ENCODE data around the gene PIGQ. TPM values are rescaled to one million over a fixed set of nuclear protein-coding genes. Genes with fewer than 3 reads are reported as not detected.

The PIGQ gene
- total RNA-seq, 2 donors from 2014 or later = 25.6 to 59.3 TPM

- no peak overlapping the region for H3K9ac ChIP-seq (ENCODE audit: low read depth in 2 of 2, low read length in 2 of 2)
- H3K9me3 ChIP-seq = no peaks in the 10 kb centered on the region
- H3K4me1 ChIP-seq = peaks cover 6% of the 10 kb centered on the region
- peaks cover 5% of the 10 kb centered on the region for H3K36me3 ChIP-seq
- no peaks in the 10 kb centered on the region for H3K27me3 ChIP-seq
- peak; percentile 18 for DNase-seq
- no peak overlapping the region for H3K4me3 ChIP-seq
- no peak for TF ChIP-seq CTCF (IDR thresholded peaks at IDR 0.05)
- H3K27ac ChIP-seq = no peak overlapping the region
- intact Hi-C loops (cut with DNase I) = no loop called here
Measured at GRCh38 chr16:629185-629832, 59.5 kb downstream of the PIGQ start.

GRCh38 chr16:629833-630248 is 60.1 kb downstream of the PIGQ start:
- Histone ChIP-seq H3K4me1 (peaks cover 6% of the 10 kb centered on the region), H3K27ac (no peak overlapping the region), H3K27me3 (no peaks in the 10 kb centered on the region), H3K9ac (ENCODE audit: low read depth in 2 of 2, low read length in 2 of 2) (no peak overlapping the region), H3K9me3 (no peaks in the 10 kb centered on the region), H3K36me3 (peaks cover 5% of the 10 kb centered on the region), H3K4me3 (no peak overlapping the region)
- intact Hi-C loops (cut with DNase I) = no loop called here
- no peak for TF ChIP-seq CTCF (IDR thresholded peaks at IDR 0.05)
- DNase-seq = no peak

GRCh38 chr16:630249-630814 is 60.6 kb downstream of the PIGQ start:
- DNase-seq = no peak
- H3K9me3 ChIP-seq = no peaks in the 10 kb centered on the region
- H3K4me3 ChIP-seq = no peak overlapping the region
- no peak overlapping the region for H3K27ac ChIP-seq
- peaks cover 5% of the 10 kb centered on the region for H3K36me3 ChIP-seq
- peaks cover 11% of the 10 kb centered on the region for H3K4me1 ChIP-seq
- intact Hi-C loops (cut with DNase I) = no loop called here
- H3K9ac ChIP-seq (ENCODE audit: low read depth in 2 of 2, low read length in 2 of 2) = no peak overlapping the region
- no peaks in the 10 kb centered on the region for H3K27me3 ChIP-seq
- TF ChIP-seq CTCF (IDR thresholded peaks at IDR 0.05) = no peak

GRCh38 chr16:630815-631405 is 61.1 kb downstream of the PIGQ start, which contains the start of gene WFIKKN1:
Gene WFIKKN1 (plus strand): TSS chr16:630985. CDS start chr16:631254, 269 bp downstream.
- Histone ChIP-seq H3K4me3 (no peak within 1 kb of the TSS), H3K9ac (ENCODE audit: low read depth in 2 of 2, low read length in 2 of 2) (no peak within 1 kb of the TSS), H3K9me3 (no peaks in the 10 kb centered on the region), H3K27me3 (no peaks in the 10 kb centered on the region), H3K4me1 (peaks cover 13% of the 10 kb centered on the region), H3K27ac (no peak within 1 kb of the TSS), H3K36me3 (peaks cover 2% of the 10 kb centered on the region)
- TF ChIP-seq CTCF (IDR thresholded peaks at IDR 0.05) = no peak
- intact Hi-C loops (cut with DNase I) = no loop called here
- peak; percentile 67 for DNase-seq

GRCh38 chr16:631808-632358 is 62.1 kb downstream of the PIGQ start:
- no peak for TF ChIP-seq CTCF (IDR thresholded peaks at IDR 0.05)
- intact Hi-C loops (cut with DNase I) = no loop called here

More at GRCh38 chr16:631808-632358, 62.1 kb downstream of the PIGQ start:
- Histone ChIP-seq H3K36me3 (no peaks in the 10 kb centered on the region), H3K27ac (no peak overlapping the region), H3K4me3 (no peak overlapping the region), H3K4me1 (peaks cover 13% of the 10 kb centered on the region), H3K27me3 (no peaks in the 10 kb centered on the region), H3K9ac (ENCODE audit: low read depth in 2 of 2, low read length in 2 of 2) (no peak overlapping the region), H3K9me3 (no peaks in the 10 kb centered on the region)
- DNase-seq = no peak

All from colonic mucosa (tissue), 4 donors.